RCC 7860 (cell line): Measurements from ENCODE around the gene CHRNA1.
A peak's percentile ranks its signal among the peaks of the same experiment; 100 is the strongest.

Experiments used
- DNase-seq: peaks from one replicate; pipeline ENCODE4 v3.0.0-alpha.2; 2015; ENCODE audit warnings: low spot score
- FAIRE-seq: peaks from 2 replicates; lab custom pipeline; 2012; peaks lifted over from hg19 to GRCh38; lab: Jason Lieb, UNC

Gene CHRNA1

DNA sequence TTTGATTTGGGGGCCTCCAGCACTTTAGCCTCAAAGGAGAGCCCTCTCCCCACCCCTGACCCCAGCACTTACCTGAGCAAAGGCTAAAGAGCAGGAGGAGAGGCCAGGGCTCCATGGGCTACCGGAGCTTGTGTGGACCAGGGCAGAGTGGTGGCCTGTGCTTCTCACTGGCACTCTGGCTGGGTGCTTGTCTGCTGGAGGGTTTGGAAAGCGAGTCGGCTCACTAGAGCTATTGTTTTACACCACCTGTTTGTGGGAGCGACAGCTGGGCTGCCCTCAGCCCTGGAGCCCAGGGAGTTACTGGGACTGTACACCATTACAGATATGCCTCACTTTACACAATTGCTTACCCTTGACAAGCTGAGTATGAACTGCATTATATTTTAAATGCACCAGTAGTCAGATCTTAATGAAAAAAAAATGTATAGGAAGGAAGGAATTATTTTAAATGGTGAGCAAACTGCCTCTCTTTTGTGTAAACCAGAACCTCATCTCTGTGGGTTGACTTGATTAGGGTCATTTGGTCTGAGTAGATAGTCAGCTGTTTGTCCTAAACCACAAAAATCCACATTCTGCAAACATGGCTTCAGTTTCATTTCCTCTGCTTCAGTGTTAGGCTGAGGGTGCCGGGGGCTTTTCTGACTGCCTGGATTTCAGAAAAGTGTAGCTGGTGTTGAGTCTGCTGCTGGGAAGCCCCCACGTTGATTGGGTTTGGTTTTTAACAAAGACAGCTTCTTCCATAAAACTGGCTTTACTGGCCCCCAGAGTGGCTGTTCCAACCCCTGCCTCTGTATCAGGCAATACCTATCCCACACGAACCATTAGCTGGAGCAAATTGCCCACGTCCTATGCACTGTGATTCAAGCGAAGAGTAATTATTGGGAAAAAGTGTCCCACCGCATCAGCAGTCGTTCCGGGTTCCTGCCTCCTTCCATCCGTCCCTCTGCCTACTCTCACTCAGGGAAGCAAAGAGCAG is at the start of gene CHRNA1:
Gene CHRNA1, minus strand, starts transcription at position 193 of the 976 bp plus-strand sequence. Its CDS starts 78 bp downstream, at position 115.
- peak; percentile 55 for FAIRE-seq

GRCh38 chr2:174812037-174812436 is 47.8 kb upstream of the CHRNA1 start:
- FAIRE-seq, result no peak
- DNase-seq, result no peak

More for the DNA sequence above, at the start of gene CHRNA1:
- DNase-seq, result peak; percentile 6

DNA sequence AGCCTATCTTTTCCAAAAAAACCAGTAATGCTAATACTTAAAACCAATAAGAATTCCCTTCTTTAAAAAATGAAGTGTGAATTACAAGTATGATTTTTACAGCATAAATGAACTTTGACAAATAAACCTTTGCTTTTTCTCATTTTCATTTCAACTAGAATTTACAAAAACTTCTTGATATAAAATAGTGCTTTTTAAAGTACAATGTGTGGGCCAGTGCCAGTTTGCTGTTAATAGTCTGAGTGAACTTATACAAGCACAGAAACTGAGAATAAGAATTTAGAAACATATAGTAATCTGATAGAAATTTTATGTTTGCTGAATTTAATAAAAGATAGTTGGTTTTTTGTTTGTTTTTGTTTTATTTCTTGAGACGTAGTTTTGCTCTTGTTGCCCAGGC is 43.7 kb upstream of the CHRNA1 start:
- FAIRE-seq, result peak; percentile 30
- no peak for DNase-seq

DNA sequence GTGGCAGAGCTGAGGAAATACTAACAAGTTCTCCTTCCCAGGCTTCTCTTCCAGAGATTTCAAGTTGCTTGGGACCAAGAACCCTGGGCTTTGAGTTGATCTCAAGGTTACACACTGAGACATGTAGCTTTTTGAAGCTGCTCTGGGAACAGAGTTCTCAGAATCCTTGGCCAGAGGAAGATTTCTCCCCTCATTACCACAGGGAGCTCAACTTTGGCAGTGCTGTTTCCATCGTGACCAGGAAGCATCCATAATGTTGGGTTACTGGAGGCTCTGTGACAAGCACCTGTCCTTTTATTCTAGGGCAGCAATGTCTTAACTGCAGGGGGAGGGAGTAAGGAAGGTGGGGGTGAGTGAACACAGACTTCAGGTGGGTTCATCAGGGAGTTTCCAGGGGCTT is 41.5 kb upstream of the CHRNA1 start:
- FAIRE-seq (no peak), DNase-seq (no peak)

DNA sequence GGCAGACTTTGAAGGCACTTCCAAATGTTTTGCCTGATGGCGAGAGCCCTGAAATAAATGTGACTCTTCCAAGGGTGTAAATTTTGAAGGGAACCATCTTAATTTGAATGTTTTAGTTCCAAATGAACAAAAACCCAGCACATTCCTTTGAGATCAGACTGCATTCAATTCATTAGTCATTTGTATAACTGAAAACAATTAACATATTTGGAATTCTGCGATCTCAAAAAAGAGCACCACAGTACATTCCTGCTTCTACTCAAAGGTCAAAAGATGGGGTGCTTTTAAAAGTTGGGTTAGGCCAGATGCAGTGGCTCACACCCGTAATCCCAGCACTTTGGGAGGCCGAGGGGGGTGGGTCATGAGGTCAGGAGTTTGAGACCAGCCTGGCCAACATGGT is 38.2 kb upstream of the CHRNA1 start:
- FAIRE-seq, result no peak
- DNase-seq, result no peak

DNA sequence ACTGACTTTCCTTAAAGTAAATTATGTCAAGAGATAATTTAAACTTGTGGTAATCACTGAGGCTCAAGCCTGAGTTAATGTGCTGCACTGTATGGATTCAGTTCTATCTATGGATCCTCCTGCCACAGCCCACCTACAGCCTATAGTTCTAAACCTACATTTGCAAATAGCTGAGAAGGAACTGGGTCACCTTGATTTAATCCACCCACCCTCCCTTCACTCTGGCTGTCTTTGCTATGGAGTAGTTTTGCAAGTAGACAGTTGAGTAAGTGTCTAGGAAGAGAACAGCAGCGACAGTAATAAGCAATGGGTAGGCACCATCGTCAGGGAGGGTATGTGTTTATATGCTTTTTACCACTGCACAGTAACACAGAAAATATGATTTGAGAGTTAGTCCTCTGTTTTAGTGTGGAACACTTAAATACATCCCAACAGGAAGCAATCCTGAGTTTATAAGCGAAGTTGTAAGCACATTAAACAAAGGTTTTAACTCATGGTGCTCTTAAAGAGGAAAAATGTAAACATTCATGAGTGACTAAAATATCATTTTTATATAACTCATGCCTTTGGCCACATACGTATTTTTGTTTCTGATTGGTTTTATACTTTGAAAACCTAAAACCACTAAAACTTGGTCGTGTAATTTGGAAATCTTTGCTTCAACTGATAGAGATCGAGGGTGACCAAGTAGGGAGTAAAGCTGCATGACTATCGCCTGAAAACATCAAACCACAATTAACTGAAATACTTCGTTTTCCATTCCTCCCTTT is 36.3 kb upstream of the CHRNA1 start:
- no peak for FAIRE-seq
- DNase-seq, result no peak

GRCh38 chr2:174798801-174799200 is 34.5 kb upstream of the CHRNA1 start:
- FAIRE-seq, result no peak
- DNase-seq, result no peak

DNA sequence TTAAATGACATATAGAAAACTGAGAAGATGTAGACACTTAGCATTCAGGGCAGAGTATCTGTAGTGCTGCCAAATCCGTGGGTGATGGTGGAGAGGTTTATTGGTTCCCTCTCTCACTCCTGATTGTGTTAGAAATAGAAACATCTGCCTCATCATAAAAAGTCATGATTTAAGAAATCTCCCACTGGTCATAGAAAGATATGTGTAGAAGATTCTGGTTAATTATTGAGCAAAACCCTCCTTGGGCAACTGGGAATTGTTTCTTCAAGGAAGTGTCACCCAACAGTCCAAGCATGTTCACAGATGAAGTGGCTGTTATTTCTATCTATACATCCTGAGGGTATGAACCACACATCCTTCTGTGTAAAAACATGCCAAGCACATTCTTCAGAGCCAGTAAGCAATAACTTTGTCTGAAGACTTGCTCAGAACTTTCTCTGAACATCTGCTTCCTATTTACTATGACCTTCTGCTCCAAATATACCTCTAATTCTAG is 33.6 kb upstream of the CHRNA1 start:
- FAIRE-seq (no peak), DNase-seq (no peak)

DNA sequence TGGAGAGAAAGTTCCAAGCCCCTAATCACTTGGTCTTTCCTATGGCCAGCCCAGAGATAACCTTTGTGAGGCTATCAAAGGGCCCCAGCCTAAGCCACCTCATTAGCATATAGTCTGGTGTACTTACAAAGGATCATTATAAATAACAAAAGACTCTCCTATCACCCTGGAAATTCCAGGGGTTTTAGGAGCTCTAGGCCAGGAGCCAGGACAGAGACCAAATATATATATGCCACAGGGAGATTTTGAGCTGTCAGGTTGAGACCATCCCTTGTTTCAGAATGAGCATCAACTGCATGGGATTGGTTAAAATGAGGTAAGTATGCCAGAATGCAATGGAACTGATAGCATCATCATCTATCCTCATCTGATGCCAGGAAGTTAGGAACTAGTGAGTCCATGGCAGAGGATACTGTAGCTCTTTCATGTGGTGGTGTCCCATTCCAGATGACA is 32.1 kb upstream of the CHRNA1 start:
- DNase-seq (no peak), FAIRE-seq (no peak)

DNA sequence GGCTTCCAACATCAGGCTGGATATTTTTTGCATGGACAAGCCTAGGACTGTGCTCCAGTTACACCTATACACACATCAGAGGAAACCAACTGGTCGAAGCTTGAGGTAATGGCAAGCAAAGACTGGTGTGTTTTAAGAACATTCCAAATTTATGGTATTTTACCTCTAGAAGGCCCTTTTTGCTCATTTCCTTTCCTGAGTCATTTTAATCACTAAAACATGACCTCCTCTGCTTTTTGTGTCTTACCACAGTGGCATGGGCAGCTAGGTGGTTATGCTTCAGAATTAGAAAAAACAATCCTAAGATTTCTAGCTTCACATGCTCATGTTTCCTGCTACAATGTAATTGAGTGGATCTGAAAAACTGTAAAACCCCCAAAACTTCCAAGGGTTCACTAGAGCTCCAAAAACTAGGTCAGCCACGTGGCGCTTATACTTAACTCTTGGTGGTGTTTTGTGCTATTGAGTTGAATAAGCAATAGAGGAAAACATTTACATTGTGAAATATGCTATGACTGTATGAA is 30.6 kb upstream of the CHRNA1 start:
- DNase-seq (no peak), FAIRE-seq (no peak)

- no peak for FAIRE-seq
- DNase-seq, result no peak
Measured at GRCh38 chr2:174792309-174793025, 28.2 kb upstream of the CHRNA1 start.

- DNase-seq (no peak), FAIRE-seq (no peak)
Measured at GRCh38 chr2:174791746-174792280, 27.5 kb upstream of the CHRNA1 start.

- DNase-seq (no peak), FAIRE-seq (no peak)
Measured at GRCh38 chr2:174791020-174791419, 26.7 kb upstream of the CHRNA1 start.

DNA sequence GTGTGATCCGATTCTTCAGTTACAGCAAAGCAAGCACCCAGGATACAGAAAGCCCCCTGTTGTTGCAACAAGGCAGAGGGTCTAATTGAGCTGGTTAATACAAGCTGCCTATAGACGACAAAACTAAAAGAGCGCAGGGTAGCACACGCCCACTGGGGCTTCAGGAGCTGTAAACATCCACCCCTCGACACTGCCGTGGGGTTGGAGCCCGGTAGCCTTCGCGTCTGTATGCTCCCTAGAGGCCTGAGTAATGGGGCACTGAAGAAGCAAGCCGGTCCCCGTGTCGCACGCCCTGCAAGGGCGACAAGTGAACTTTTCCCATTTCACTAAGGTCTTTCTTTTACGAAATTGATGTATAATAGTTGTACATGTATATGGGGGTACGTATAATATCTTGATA is 24.7 kb upstream of the CHRNA1 start:
- FAIRE-seq (no peak), DNase-seq (no peak)

- DNase-seq, result no peak
- no peak for FAIRE-seq
Measured at GRCh38 chr2:174788291-174788929, 24.1 kb upstream of the CHRNA1 start.

GRCh38 chr2:174787487-174788205 is 23.4 kb upstream of the CHRNA1 start:
- FAIRE-seq, result no peak
- DNase-seq, result peak; percentile 35

DNA sequence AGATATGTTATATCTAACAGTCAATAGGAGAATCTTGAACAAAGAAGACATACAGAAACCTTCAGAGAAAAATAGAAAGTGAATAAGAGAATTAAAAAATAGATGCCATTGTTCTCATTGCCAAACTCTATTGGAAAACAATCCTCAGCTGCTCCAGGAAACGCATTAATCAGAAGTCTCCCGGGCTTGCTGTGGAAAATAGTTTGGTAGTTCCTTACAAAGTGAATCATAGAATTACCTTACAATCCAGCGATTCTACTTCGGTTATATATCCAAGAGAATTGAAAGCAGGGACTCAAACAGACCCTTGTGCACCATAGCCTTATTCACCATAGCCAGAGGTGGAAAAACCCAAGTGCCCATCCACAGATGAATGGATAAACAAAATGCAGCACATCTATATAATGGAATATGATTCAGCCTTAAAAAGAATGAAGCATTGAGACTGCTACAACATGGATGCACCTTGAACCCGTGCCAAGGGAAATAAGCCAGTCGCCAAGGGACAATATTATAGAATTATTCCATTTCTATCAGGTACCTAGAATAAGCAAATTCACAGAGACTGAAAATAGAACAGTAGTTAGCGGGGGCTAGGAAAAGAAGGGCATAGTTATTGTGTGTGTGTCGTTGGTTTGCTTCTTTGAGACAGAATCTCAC is 21.9 kb upstream of the CHRNA1 start:
- no peak for FAIRE-seq
- no peak for DNase-seq

- FAIRE-seq (no peak), DNase-seq (no peak)
Measured at GRCh38 chr2:174785481-174785880, 21.2 kb upstream of the CHRNA1 start.

DNA sequence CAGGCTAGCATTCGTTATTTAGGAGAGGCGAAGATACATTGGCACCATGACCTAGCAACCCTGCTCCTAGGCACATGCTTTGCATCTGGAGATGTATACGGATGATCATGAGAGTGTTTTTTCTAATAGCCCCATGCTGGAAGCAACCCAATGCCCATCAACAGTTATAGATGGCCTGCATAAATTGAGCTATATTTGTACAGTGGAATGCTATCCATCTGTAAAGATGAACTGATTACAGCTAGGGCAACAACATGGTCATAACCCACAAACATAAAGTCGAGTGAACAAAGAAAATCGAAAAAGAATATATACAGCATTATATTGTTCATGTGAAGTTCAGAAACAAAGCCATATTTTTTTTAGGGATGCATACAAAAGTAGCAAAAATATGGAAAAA is 20.6 kb upstream of the CHRNA1 start:
- FAIRE-seq (no peak), DNase-seq (no peak)
